OCI-LY7 (cell line): ENCODE data around the gene HAUS1. TPM values are rescaled to one million over a fixed set of nuclear protein-coding genes. Genes with fewer than 3 reads are reported as not detected.

Experiments used
- BruUV-seq: library from RNA; stranded (reverse); fragments of 400-500 nt; replicated peaks from 2 replicates; lab custom pipeline; 2021; lab: Mats Ljungman, UMichigan
- CTCF ChIA-PET: fragments of 300-600 bp; sonication (Branson Sonifier 250); formaldehyde crosslinking; loops from one replicate; lab custom pipeline; 2022; ENCODE audit warnings: antibody characterized with exemption; ENCODE audit not compliant: unreplicated experiment; lab: Charles Lee
- POLR2A ChIA-PET: fragments of 300-600 bp; sonication (Branson Sonifier 250); formaldehyde crosslinking; loops from one replicate; lab custom pipeline; 2022; ENCODE audit warnings: antibody characterized with exemption; lab: Charles Lee
- DNase-seq: peaks from one replicate; pipeline ENCODE4 v3.0.0-alpha.2; 2015; ENCODE audit warnings: low spot score
- H2AFZ ChIP-seq: fragments of 200-600 bp; sonication (generic), shearing (Covaris generic); 2 replicates; pipeline ENCODE4 v1.6.1; 2014; ENCODE audit warnings: mild to moderate bottlenecking, antibody characterized with exemption, low read length, moderate library complexity
- H3K27ac ChIP-seq: fragments of 200-600 bp; sonication (generic); 2 replicates; pipeline ENCODE4 v1.5.1; 2014; ENCODE audit warnings: mixed run types, low read depth, mild to moderate bottlenecking, moderate library complexity, low read length, inconsistent platforms; ENCODE audit not compliant: poor library complexity, severe bottlenecking
- H3K36me3 ChIP-seq: fragments of 200-600 bp; sonication (generic); 2 replicates; pipeline ENCODE4 v1.6.1; 2014; ENCODE audit warnings: mild to moderate bottlenecking, antibody characterized with exemption, low read length, moderate library complexity, mixed read lengths; ENCODE audit not compliant: insufficient read depth
- H3K4me1 ChIP-seq: fragments of 200-600 bp; sonication (generic); 2 replicates; pipeline ENCODE4 v1.5.1; 2014; ENCODE audit warnings: mild to moderate bottlenecking, low read length; ENCODE audit not compliant: insufficient read depth, poor library complexity, severe bottlenecking
- H3K4me2 ChIP-seq: fragments of 200-600 bp; sonication (generic); 2 replicates; pipeline ENCODE4 v1.6.1; 2014; ENCODE audit warnings: mild to moderate bottlenecking, low read length
- H3K4me3 ChIP-seq: fragments of 200-600 bp; sonication (generic); 2 replicates; pipeline ENCODE4 v1.5.1; 2014; ENCODE audit warnings: mild to moderate bottlenecking, low read depth, low read length; ENCODE audit not compliant: poor library complexity, severe bottlenecking
- H3K79me2 ChIP-seq: fragments of 200-600 bp; sonication (generic); 2 replicates; pipeline ENCODE4 v1.6.1; 2016; ENCODE audit warnings: low read depth, mild to moderate bottlenecking, low read length, moderate library complexity, mixed read lengths; ENCODE audit not compliant: insufficient read depth
- H3K9me2 ChIP-seq: fragments of 200-600 bp; sonication (generic); 2 replicates; pipeline ENCODE4 v1.6.1; 2016; ENCODE audit warnings: mild to moderate bottlenecking, low read length, mixed read lengths; ENCODE audit not compliant: insufficient read depth
- H3K9me3 ChIP-seq: fragments of 200-600 bp; sonication (generic); 2 replicates; pipeline ENCODE4 v1.6.1; 2014; ENCODE audit warnings: mild to moderate bottlenecking, mixed run types, low read length, mixed read lengths
- H4K20me1 ChIP-seq: fragments of 200-600 bp; sonication (generic); 2 replicates; pipeline ENCODE4 v1.6.1; 2014; ENCODE audit warnings: mild to moderate bottlenecking, antibody characterized with exemption, low read length, moderate library complexity, mixed read lengths; ENCODE audit not compliant: insufficient read depth
- CTCF ChIP-seq: fragments of 200-600 bp; sonication (generic); conservative IDR thresholded peaks from 2 replicates; pipeline ENCODE4 v1.5.1; 2014; ENCODE audit warnings: mild to moderate bottlenecking, antibody characterized with exemption, low read length, moderate library complexity, mixed read lengths
- EZH2phosphoT487 ChIP-seq: fragments of 200-600 bp; sonication (generic); IDR thresholded peaks from 2 replicates; pipeline ENCODE4 v1.6.1; 2018; ENCODE audit warnings: low read depth, borderline replicate concordance, mild to moderate bottlenecking, mixed run types, antibody characterized with exemption, low read length, moderate library complexity, mixed read lengths
- intact Hi-C: fragments of 100-400 bp; cut with micrococcal nuclease; formaldehyde crosslinking; loops from one replicate; pipeline ENCODE4 v1.10.0; 2022; ENCODE audit not compliant: unreplicated experiment
- total RNA-seq, 2 experiments: library from RNA; depleted of rRNA in 1 of 2; stranded (reverse); fragments of >200 nt in 1 of 2; shearing (Covaris generic) in 1 of 2; gene quantifications; 2 replicates each; pipeline ENCODE4 v1.2.3, GENCODE V29; 2014 to 2022

The HAUS1 gene
- total RNA-seq, 2 experiments from 2014 or later = 24.8 to 38.4 TPM

- CTCF ChIA-PET = no interaction called here
- Histone ChIP-seq H3K4me3 (no peak overlapping the region), H3K36me3 (no peaks in the 10 kb centered on the region), H3K9me3 (no peaks in the 10 kb centered on the region), H3K4me2 (no peak overlapping the region), H3K27ac (no peak overlapping the region), H4K20me1 (no peaks in the 10 kb centered on the region), H3K9me2 (no peaks in the 10 kb centered on the region), H3K4me1 (no peaks in the 10 kb centered on the region), H2AFZ (no peak overlapping the region), H3K79me2 (no peaks in the 10 kb centered on the region)
- BruUV-seq = no TSS peak
- TF ChIP-seq CTCF (no peak), EZH2phosphoT487 (no peak)
- POLR2A ChIA-PET = no interaction called here
- DNase-seq = no peak
- intact Hi-C loops = no loop called here
Observed at GRCh38 chr18:46068763-46069162, 35.4 kb upstream of the HAUS1 start.

GRCh38 chr18:46069524-46069923, 34.7 kb upstream of the HAUS1 start:
- no peaks in the 10 kb centered on the region for H3K9me2 ChIP-seq
- no peak overlapping the region for H2AFZ ChIP-seq
- no peaks in the 10 kb centered on the region for H3K9me3 ChIP-seq
- H3K36me3 ChIP-seq = no peaks in the 10 kb centered on the region
- TF ChIP-seq EZH2phosphoT487 (no peak), CTCF (no peak)
- POLR2A ChIA-PET = no interaction called here
- CTCF ChIA-PET = no interaction called here
- BruUV-seq = no TSS peak
- H3K4me2 ChIP-seq = no peak overlapping the region
- intact Hi-C loops = no loop called here
- no peaks in the 10 kb centered on the region for H3K79me2 ChIP-seq
- H4K20me1 ChIP-seq = no peaks in the 10 kb centered on the region
- no peak overlapping the region for H3K4me3 ChIP-seq
- no peak for DNase-seq
- no peaks in the 10 kb centered on the region for H3K4me1 ChIP-seq
- no peak overlapping the region for H3K27ac ChIP-seq

GRCh38 chr18:46070232-46070631, 34.0 kb upstream of the HAUS1 start:
- Histone ChIP-seq H3K36me3 (no peaks in the 10 kb centered on the region), H3K27ac (no peak overlapping the region), H3K4me3 (no peak overlapping the region), H3K4me2 (no peak overlapping the region), H3K9me2 (no peaks in the 10 kb centered on the region), H3K4me1 (no peaks in the 10 kb centered on the region), H2AFZ (no peak overlapping the region), H3K79me2 (no peaks in the 10 kb centered on the region), H3K9me3 (no peaks in the 10 kb centered on the region), H4K20me1 (no peaks in the 10 kb centered on the region)
- TF ChIP-seq CTCF (no peak), EZH2phosphoT487 (no peak)
- intact Hi-C loops = loop anchor here (10.0 kb wide), 1 partner anchor 375 kb away; no protein-coding TSS in a partner anchor
- ChIA-PET CTCF (no interaction called here), POLR2A (no interaction called here)
- no peak for DNase-seq
- BruUV-seq = no TSS peak
